BLaER1 (cell line): ENCODE results near the gene CORO2A.
A peak's percentile ranks its signal among the peaks of the same experiment; 100 is the strongest.

Source experiments
- H3K27ac ChIP-seq: shearing (Covaris generic); formaldehyde crosslinking; 2 replicates; pipeline ENCODE4 v1.8.1; 2022
- H3K27me3 ChIP-seq: shearing (Covaris generic); formaldehyde crosslinking; 2 replicates; pipeline ENCODE4 v1.8.1; 2022
- H3K36me3 ChIP-seq: shearing (Covaris generic); formaldehyde crosslinking; 2 replicates; pipeline ENCODE4 v1.8.1; 2022
- H3K4me1 ChIP-seq: shearing (Covaris generic); formaldehyde crosslinking; 2 replicates; pipeline ENCODE4 v1.8.1; 2022
- H3K4me2 ChIP-seq: shearing (Covaris generic); formaldehyde crosslinking; 2 replicates; pipeline ENCODE4 v1.8.1; 2022
- H3K4me3 ChIP-seq: shearing (Covaris generic); formaldehyde crosslinking; 2 replicates; pipeline ENCODE4 v1.8.1; 2022
- H3K9ac ChIP-seq: shearing (Covaris generic); formaldehyde crosslinking; 2 replicates; pipeline ENCODE4 v1.8.1; 2022
- H3K9me3 ChIP-seq: shearing (Covaris generic); formaldehyde crosslinking; 2 replicates; pipeline ENCODE4 v1.8.1; 2022
- H4K20me1 ChIP-seq: shearing (Covaris generic); formaldehyde crosslinking; 2 replicates; pipeline ENCODE4 v1.8.1; 2022
- Cebpa-rat ChIP-seq: shearing (Covaris generic); IDR thresholded peaks from 2 replicates; pipeline ENCODE4 v1.8.1; 2022

Gene CORO2A

DNA sequence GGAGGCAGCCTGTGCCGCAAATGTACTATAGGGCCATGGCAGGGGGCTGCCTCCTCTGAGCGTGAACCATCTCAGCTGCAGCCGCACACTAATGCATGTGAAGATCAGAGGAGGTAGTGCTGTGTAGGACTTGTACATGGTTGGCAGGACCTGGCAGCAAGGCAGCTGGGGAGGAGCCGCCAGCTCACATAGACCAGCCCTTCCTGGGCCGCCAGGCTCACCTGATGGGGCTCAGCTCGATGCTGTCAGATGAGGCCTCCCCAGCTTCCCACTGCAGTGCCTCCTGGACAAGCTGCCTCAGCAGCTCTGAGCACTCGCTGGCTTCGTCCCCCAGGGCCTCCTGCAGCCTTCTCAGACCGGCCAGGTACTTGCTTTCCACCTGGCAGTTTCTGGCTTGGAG lies 18.0 kb upstream of the CORO2A start:
- Histone ChIP-seq H3K9me3 (no peaks in the 10 kb centered on the region), H3K4me3 (no peak overlapping the region), H3K4me1 (peaks cover 6% of the 10 kb centered on the region; the same call in 1 of the 2 replicates), H3K9ac (no peak overlapping the region), H3K27ac (no peak overlapping the region), H4K20me1 (no peaks in the 10 kb centered on the region), H3K27me3 (no peaks in the 10 kb centered on the region), H3K4me2 (no peak overlapping the region), H3K36me3 (no peaks in the 10 kb centered on the region)
- TF ChIP-seq Cebpa-rat = no peak

DNA sequence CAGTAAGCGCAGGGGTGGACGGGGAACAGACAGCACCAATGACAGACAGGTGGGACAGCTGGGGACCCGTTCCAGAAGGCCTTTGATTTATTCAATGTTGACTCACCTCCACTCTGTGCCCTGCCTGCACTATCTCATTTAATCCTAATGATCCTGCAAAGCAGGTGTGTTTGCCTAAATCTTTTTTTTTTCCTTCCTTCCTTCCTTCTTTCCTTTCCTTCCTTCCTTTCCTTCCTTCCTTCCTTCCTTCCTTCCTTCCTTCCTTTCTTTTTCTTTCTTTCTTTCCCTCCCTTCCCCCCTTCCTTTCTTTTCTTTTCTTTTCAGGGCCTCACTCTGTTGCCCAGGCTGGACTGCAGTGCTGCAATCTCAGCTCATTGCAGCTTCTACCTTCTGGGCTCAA lies 17.1 kb upstream of the CORO2A start:
- no peak overlapping the region for H3K9ac ChIP-seq
- no peaks in the 10 kb centered on the region for H3K36me3 ChIP-seq
- H3K4me3 ChIP-seq = no peak overlapping the region
- H3K27ac ChIP-seq = no peak overlapping the region
- 0 out of 2 replicates have a peak, but pooled peaks cover 6% of the 10 kb centered on the region for H3K4me1 ChIP-seq
- no peaks in the 10 kb centered on the region for H3K27me3 ChIP-seq
- no peaks in the 10 kb centered on the region for H3K9me3 ChIP-seq
- TF ChIP-seq Cebpa-rat = no peak
- no peak overlapping the region for H3K4me2 ChIP-seq
- no peaks in the 10 kb centered on the region for H4K20me1 ChIP-seq

- no peaks in the 10 kb centered on the region for H3K36me3 ChIP-seq
- TF ChIP-seq Cebpa-rat = no peak
- H3K4me2 ChIP-seq = no peak overlapping the region
- 0 out of 2 replicates have a peak, but pooled peaks cover 6% of the 10 kb centered on the region for H3K4me1 ChIP-seq
- H3K9me3 ChIP-seq = no peaks in the 10 kb centered on the region
- H4K20me1 ChIP-seq = no peaks in the 10 kb centered on the region
- no peak overlapping the region for H3K4me3 ChIP-seq
- H3K27me3 ChIP-seq = no peaks in the 10 kb centered on the region
- no peak overlapping the region for H3K27ac ChIP-seq
- no peak overlapping the region for H3K9ac ChIP-seq
Measured at GRCh38 chr9:98208635-98209034, 16.2 kb upstream of the CORO2A start.

GRCh38 chr9:98207606-98208005 lies 15.2 kb upstream of the CORO2A start:
- H3K27me3 ChIP-seq = no peaks in the 10 kb centered on the region
- H3K9me3 ChIP-seq = no peaks in the 10 kb centered on the region
- TF ChIP-seq Cebpa-rat = no peak
- H3K27ac ChIP-seq = no peak overlapping the region
- no peak overlapping the region for H3K9ac ChIP-seq
- 0 out of 2 replicates have a peak, but pooled peaks cover 6% of the 10 kb centered on the region for H3K4me1 ChIP-seq
- H3K4me3 ChIP-seq = no peak overlapping the region
- no peaks in the 10 kb centered on the region for H3K36me3 ChIP-seq
- no peaks in the 10 kb centered on the region for H4K20me1 ChIP-seq
- H3K4me2 ChIP-seq = no peak overlapping the region

DNA sequence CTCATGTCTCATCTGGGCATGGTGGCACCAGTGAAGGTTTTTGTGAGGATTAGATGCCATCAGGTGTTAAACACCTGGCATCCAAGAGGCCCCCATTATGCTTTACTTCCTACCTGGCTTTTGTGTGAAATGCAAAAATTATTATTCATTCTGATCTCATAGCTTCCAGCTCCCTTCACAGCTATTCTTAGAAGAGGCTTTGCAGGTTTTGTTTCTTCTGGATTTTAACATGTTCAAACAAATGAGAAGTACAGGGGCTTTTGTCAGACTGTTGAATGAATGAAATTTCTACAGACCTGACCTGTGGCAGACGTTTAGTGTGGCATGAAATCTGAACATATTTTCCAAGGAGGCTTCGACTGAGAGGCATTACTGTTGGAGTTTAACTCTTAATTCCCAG lies 14.3 kb upstream of the CORO2A start:
- TF ChIP-seq Cebpa-rat = no peak
- Histone ChIP-seq H4K20me1 (no peaks in the 10 kb centered on the region), H3K4me2 (no peak overlapping the region), H3K36me3 (no peaks in the 10 kb centered on the region), H3K9me3 (no peaks in the 10 kb centered on the region), H3K27ac (no peak overlapping the region), H3K9ac (no peak overlapping the region), H3K27me3 (no peaks in the 10 kb centered on the region), H3K4me3 (no peak overlapping the region), H3K4me1 (0 out of 2 replicates have a peak, but pooled peaks cover 6% of the 10 kb centered on the region)

DNA sequence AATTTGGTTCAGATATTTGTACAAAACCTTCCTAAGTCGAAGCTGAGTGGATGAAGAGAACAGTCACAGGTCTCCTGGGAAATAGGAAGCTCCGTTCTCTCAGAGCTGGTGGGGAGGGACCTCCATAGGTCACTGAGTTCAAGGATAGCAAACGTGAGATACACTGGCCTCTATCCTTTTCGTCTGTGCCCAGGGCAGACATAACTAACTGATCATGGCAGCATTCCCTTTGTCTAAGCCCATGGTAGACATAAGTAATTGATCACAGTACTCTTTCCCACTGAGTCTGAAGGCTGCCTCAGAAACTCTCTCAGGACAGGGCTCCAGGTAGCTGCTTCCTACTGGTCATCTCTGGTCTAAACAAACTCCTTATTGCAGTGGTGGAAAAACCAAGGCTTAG lies 12.3 kb upstream of the CORO2A start:
- Histone ChIP-seq H4K20me1 (no peaks in the 10 kb centered on the region), H3K9me3 (no peaks in the 10 kb centered on the region), H3K27ac (no peak overlapping the region), H3K9ac (no peak overlapping the region), H3K4me3 (no peak overlapping the region), H3K4me1 (peaks cover 10% of the 10 kb centered on the region; the same call in 1 of the 2 replicates), H3K27me3 (no peaks in the 10 kb centered on the region), H3K4me2 (no peak overlapping the region), H3K36me3 (no peaks in the 10 kb centered on the region)
- TF ChIP-seq Cebpa-rat = no peak

- H4K20me1 ChIP-seq = no peaks in the 10 kb centered on the region
- no peak for TF ChIP-seq Cebpa-rat
- H3K27ac ChIP-seq = no peak overlapping the region
- H3K36me3 ChIP-seq = no peaks in the 10 kb centered on the region
- no peak overlapping the region for H3K4me3 ChIP-seq
- peaks cover 7% of the 10 kb centered on the region; the same call in 1 of the 2 replicates for H3K4me1 ChIP-seq
- no peaks in the 10 kb centered on the region for H3K27me3 ChIP-seq
- no peak overlapping the region for H3K9ac ChIP-seq
- no peak overlapping the region for H3K4me2 ChIP-seq
- H3K9me3 ChIP-seq = no peaks in the 10 kb centered on the region
Measured at GRCh38 chr9:98203153-98203552, 10.7 kb upstream of the CORO2A start.

DNA sequence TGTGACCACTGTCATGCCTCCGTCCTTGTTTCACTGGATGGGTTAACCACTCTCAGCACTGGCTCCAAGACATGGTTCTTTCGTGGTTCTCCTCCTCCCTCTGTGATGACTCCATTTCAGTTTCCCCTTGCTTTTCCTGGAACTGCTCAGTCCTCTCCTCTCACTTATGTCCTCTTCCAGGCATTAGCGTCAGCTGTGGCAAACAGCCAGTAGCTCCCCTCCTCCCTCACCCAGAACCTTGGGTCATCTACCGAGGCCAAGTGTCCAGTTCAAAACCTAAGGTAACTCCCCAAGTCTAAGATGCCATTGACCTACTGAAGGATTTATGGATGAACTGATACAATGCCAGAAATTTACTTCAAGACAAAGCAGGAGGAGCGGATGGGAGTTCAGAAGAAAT lies 9.8 kb upstream of the CORO2A start:
- no peak overlapping the region for H3K27ac ChIP-seq
- H3K4me3 ChIP-seq = no peak overlapping the region
- no peaks in the 10 kb centered on the region for H3K9me3 ChIP-seq
- H3K36me3 ChIP-seq = no peaks in the 10 kb centered on the region
- H3K4me1 ChIP-seq = peaks cover 7% of the 10 kb centered on the region; the same call in 1 of the 2 replicates
- H3K27me3 ChIP-seq = no peaks in the 10 kb centered on the region
- no peak for TF ChIP-seq Cebpa-rat
- no peaks in the 10 kb centered on the region for H4K20me1 ChIP-seq
- H3K9ac ChIP-seq = no peak overlapping the region
- H3K4me2 ChIP-seq = no peak overlapping the region

- no peak overlapping the region for H3K4me3 ChIP-seq
- no peaks in the 10 kb centered on the region for H3K9me3 ChIP-seq
- no peaks in the 10 kb centered on the region for H3K27me3 ChIP-seq
- H3K36me3 ChIP-seq = no peaks in the 10 kb centered on the region
- no peak for TF ChIP-seq Cebpa-rat
- H3K4me1 ChIP-seq = peaks cover 7% of the 10 kb centered on the region; the same call in 1 of the 2 replicates
- H3K4me2 ChIP-seq = peak overlapping the region; percentile 42; the same call in 1 of the 2 replicates
- no peak overlapping the region for H3K9ac ChIP-seq
- H3K27ac ChIP-seq = no peak overlapping the region
- H4K20me1 ChIP-seq = no peaks in the 10 kb centered on the region
Measured at GRCh38 chr9:98201749-98202148, 9.3 kb upstream of the CORO2A start.

GRCh38 chr9:98201102-98201501 lies 8.7 kb upstream of the CORO2A start:
- Histone ChIP-seq H3K36me3 (no peaks in the 10 kb centered on the region), H3K9me3 (no peaks in the 10 kb centered on the region), H3K4me3 (no peak overlapping the region), H3K9ac (no peak overlapping the region), H4K20me1 (no peaks in the 10 kb centered on the region), H3K4me1 (peaks cover 7% of the 10 kb centered on the region; the same call in 1 of the 2 replicates), H3K4me2 (peak overlapping the region; percentile 42), H3K27ac (no peak overlapping the region), H3K27me3 (no peaks in the 10 kb centered on the region)
- TF ChIP-seq Cebpa-rat = no peak
